ENCODE measurements around the gene HDAC8.
A peak's percentile ranks its signal among the peaks of the same experiment; 100 is the strongest.

The HDAC8 gene

DNA sequence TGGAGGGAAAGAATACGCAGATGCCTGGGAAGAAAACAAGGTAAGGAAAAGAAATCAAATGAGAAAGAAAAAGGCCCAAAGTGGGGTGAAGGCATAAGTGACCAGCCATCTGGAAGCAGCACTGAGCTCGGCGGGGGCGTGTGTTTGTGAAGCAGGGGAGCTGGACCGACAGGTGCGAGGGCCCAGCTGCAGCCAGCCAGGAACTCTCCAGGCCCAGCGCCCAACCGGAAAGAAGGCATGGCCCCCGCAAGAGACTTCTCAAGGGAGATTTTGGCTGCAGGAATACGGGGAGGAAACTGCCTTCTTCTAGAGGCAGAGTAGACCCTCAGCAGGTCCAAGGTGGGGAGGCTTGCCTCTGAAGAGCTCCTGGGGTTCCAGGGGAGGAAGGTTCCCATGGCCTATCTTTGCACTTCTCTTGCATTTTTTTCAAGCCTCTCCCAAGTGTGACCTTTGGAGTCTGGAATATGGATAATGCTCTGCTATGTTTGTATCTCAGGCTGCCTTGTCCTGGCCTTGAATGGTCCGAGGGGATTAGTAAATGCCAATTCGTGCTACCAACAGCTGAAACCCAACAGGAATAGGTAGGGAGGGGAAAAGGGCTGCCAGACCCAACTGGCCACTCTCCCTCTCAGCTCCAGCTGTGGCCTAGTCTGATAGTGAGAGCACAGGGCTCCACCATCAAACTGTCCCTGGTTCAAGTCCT, 256.1 kb downstream of the HDAC8 start:
- DNase-seq (ENCODE audit: low spot score): no peak

DNA sequence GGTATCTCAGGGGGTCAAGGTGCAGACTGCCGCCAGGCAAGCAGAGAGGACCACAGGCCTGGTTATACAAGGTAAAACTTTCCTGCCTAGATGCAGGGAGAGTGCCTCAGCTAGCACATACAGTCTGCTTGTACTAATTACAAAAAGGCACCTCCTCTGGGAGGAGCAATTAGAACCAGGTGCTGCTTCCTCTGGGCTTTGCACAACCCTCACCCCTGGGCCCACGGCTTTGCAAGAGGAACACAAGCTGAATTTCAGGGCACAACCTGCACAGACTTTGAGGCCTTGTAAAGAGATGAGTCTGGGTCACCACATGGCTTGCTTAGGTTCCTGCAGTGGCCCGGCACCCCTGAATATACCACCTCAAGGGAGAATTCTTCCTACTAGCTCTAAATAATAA, 257.8 kb downstream of the HDAC8 start:
- DNase-seq (ENCODE audit: low spot score): no peak

DNA sequence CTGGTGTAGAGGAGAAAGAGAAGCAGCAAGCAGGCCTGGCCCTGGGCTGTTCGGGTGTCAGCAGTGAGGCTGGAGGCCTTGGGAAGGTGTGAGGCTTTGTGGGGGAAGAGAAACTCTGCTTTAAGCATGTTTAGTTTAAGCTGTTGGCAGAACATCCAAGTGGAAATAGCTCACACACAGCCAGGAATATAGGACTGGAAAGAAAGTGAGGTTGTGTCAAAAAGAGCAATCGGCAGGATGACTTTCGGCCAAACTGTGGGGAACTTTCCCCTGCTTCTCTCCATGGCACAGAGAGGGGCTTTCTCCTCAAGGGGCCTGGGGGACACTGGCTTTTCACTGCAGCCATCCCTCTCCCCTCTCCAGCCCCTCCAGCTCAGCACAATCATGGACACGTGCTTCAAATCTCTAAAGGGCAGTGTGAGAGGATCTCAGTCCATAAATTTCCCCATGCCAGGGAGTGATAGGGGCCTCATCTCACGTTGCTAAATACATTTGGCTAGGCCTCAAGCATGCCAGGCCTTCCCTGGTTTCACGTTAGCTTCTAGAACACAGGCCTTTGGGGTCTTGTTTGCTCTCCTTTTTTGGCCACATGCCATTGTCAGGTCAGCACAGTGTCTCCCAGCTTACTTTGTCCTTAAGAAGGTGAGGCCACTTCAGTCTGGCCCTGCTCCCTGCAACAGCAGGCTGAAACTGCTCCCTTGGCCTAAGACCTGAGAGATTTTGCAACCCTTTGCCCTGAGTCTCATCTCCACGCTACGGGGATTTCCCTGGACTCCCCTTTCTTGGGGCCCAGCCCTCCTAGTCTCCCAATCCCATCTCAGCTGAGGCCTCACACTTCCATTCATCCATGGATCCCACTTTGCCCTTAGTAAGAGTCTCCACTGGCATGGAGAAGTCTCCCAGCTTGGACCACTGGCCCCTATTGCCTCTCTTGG, 258.7 kb downstream of the HDAC8 start:
- DNase-seq (ENCODE audit: low spot score): no peak

DNA sequence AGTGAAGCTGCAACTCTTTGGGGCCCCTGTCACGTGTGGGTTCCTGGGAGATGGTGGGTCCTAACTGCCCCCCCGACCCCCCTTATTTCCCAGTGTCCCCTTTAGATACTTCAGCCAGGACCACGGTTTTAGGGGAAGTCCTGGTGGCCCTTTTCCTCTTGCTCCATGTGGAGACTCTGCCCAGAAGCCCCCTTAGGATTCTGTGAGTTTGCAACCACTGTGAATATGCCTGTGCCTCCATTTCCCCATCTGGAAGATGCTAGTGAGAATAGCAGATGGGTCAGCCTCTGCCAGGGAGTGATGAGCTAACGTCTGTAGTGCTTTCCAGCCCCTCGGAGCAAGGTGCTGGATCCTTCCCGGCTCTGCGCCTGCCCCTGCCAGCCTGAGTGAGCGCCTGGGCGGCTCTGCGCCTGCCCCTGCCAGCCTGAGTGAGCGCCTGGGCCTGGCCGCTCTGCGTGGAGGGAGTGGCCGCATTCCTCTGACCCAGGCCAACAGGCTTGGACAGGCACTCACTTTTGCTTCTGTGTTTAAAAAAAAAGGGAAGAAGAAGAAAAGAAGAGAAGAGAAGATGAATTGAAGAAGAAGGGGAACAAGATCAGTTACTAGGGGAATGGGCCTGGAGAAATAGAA, 260.2 kb downstream of the HDAC8 start:
- DNase-seq (ENCODE audit: low spot score): no peak

DNA sequence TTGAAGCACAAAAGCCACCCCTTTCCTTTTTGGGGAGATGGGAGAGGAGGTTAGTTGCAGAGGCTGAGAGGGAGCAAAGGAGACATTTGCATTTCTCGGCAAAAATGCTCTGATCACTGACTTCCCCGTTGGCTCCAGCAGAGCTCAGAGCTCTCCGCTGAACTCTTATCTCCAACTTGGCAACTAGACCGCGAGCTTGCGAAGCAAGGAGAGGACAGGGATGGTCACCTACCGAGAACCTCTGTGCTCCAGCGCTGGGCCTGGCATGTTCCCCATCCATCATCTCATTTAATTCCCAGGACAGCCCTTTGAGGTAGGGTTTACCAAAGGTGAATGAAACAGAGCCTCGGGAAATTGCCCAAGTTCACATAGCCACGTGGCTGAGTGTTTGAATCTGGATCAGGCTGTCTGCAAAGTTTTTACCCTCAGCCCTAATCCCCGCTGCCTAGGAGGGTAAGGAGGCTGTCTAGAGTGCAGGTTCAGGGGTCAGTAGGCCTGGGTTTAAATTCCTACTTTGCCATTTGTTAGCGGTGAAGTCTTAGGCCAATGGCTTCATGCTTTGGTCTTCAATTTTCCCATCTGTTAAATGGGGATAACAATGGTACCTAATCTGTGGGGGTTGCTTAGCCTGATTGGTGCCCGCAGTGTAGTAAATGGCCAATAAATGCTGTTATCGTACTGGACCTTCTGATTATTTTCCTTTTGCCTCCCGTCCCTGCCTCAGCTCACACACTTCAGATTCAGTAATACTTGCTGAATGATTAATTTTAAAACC, 263.2 kb downstream of the HDAC8 start:
- no peak for DNase-seq (ENCODE audit: low spot score)

DNA sequence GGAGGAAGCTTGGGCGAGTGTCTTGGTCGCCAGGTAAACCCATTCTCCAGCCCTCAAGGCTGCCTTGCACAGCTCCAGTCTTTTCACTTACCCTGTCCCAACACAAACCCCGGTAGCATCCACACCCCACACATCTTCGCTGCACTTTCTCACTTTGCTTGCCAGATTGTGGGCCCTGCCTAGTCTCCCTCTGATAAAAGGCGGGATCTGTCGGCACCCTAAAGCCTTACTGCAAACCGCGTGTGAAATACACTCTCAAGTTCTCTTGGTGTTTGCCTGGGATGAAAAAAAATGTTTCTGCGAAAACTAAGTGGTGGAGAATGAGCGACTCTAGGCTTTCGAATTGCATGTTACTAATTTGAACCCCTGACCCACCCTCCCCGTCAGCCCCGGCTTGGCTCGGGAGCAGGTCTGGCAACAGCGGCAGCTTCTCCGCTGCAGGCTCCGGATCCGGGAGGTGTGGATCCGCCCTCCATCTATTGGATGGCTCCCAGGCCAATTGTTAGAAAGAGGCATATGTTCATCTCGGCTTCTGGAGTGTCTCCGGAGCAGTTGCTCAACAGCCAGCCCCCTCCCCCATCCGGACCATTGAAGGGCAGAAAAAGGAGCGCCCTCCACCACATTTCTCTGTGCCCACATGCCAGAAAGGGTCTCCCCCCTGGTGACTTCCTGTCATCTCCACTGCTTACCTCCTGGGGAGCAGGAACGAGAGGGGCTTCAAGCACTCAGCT, 263.9 kb downstream of the HDAC8 start:
- DNase-seq (ENCODE audit: low spot score): peak; percentile 66

DNA sequence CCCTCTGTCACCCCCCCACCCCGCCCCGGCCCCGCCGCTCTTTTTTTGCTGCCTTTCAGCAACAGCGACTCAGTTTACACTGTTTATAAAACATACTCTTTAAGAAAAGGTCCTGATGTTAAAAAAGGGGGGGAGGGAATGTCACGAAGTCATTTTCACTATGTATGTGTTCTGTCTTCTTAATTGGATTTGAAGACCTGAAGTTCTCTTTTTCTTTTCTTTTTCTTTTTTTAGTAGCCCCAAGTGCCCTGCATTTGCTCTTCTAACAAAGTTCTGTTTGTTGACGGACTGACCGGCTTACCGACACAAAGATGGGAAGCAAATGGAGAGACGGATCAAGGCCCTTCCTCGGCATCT, 264.5 kb downstream of the HDAC8 start:
- no peak for DNase-seq (ENCODE audit: low spot score)

DNA sequence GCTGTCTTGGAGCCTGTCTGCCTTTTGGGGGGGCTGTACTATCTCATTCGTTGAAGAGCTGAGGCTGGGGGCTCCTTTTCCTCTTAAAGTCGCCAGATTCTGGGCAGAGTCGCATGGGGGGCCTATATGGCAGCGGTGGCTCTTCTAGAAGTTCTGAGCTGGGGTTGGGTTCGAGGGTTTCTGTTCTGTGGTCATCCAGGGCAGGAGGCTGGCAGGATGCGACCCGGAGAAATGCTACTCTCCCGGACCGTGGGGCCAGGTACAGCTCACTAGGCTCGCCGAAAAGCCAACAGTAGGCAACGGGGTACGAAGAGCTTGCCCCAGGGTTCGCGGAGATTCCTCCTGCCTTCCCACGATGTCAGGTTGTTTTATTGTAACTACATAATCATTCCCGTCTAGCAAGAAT, 265.0 kb downstream of the HDAC8 start:
- no peak for DNase-seq (ENCODE audit: low spot score)

DNA sequence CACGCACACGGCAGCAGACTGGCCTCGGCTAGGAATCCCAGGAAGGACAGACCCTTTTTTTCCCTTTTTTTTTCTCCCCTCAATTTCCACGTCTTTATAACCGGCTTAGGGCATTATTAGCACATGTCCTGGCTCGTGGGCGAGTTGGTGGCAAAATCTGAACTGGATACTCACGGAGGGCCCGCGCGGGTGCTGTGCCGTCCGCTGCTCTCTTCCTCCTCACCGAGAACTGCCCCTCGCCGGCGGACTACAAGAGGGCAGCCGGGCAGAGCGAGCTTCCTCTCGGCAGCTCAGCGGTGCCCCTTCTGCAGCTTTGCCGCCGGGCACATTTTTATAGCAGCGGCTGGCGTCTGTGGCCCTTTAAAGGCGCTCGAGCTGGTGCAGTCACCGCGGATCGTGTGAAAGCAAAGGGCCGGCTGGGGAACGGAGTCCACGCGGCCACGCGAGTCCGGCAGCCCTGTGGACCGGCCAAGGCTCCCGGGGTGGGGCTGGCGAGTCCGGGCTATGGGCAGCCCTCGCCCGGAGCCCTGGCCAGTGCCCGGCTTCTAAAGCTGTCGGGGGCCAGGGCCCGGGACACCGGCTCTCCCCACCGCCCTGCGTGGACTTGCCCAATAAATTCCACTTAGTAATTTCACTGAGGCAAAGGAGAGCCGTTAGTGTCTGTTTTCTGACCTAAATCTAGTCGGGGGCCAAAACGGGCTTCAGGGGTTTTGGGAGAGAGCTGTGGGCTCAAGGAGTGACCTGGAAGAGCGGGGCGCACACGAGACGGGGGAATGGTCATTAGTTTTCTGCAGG, 265.6 kb downstream of the HDAC8 start:
- peak; percentile 59 for DNase-seq (ENCODE audit: low spot score)

DNA sequence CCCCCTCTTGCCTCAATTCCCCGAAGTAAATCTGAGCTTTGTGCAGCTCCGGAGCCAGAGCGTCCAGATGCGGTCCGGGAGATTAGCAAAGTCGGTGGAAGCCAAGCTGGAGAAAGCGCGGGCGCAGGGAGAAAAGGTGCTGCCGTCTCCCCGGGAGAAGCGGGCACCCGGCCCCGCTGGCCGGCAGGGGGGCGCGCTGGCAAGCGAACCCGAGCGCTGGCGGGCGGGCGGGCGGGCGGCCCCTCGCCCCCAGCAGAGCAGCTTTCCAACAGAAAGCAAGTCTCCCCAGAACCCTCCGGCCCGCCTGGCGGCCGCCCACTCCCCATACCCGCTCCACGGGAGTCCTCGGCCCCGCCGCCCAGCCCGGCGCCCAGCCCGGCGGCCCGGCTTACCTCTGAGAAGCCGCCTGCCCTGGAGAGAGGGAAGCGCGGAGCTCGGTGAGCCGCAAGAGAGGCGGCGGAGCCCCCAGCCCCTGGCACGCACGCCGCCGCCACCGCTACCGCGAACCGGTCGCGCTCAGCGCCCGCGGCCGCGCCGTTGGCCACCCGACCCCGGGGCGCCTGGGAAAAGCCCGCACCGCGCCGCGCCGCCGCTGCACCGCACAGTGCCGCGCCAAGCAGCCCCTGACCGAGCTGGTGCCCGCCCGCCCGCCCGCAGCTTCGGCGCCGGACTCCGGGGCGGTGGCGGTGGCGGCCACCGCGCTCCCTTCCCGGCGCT, 266.4 kb downstream of the HDAC8 start:
- DNase-seq (ENCODE audit: low spot score): no peak

DNA sequence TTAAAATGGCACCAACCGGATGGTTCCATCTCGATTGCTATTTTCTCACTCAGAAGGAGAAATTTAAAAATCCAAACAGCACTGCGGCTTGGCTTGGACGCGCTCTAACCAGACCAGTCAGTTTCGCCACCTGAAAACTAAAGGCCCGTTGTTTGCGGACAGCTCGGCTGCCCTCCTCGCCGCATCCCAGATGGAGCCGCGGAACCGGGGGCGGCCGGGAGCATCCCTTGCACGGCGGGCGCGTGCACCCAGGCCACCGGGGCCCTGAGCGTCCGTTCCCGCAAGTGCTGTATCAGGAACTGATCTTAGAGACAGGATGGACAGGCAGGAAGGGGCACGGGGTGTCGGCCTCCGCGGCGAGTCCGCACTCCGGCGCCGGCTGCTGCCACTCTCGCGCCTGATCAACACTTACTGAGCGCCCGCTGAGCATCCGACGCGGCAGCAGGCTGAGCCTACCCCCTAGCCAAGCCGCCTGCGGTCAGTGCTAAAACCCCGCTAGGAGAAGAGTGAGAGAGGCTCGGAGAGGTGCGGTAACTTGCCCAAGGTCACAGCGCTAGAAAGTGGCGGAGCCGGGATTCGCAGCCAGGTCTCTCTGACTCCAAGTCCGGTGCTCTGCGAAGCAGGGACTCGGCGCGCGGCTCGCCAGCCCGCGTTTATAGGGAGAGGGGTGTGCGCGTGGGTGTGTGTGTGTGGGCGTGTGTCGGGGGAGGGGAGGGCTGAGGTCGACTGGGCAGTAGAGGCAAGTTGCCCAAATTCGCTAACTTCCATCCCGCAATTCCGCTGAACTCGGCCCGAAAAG, 267.2 kb downstream of the HDAC8 start, which contains the start of gene CITED1:
Gene CITED1 (minus strand): TSS at position 629 of the 799 bp plus-strand sequence. CDS start 3,045 bp downstream, outside the sequence.
- no peak for DNase-seq (ENCODE audit: low spot score)

DNA sequence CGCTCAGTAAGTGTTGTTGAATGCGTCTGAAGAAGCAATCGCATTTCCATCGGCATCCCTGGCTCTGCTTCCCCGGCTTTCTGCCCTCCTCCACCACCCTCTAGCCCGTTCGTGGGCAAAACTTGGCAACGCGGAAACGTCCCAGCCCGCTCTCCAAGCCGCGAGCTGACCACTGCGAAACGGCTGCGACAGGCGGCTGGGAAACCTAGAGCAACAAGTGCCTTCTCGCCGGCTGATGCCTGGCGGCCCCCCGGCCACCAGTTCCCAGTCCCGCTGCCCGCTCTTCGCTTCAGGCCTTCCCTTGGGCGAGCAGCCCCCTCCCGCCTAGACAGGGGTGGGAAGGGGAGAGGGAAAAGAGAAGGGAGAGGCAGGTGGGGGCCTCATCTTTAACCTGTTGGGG, 267.8 kb downstream of the HDAC8 start:
- DNase-seq (ENCODE audit: low spot score): no peak

DNA sequence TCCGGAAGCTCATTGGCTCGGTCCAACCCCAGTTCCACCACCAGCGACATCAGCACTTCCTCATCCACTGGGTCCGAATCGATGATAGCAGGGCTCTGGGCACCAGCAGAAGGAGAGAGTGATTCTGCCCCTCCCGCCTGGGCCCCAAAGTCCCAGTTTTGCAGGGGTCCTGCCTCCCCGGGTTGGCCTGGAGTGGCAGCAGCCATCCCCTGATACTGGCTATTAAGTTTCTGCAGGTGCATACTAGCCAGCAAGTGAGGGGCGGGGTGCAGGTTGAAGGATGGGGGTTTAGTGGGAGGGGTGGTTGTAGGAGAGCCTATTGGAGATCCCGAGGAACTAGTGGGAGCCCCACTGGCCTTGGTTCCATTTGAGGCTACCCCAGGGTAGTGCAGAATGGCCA, 270.9 kb downstream of the HDAC8 start:
- no peak for DNase-seq (ENCODE audit: low spot score)

DNA sequence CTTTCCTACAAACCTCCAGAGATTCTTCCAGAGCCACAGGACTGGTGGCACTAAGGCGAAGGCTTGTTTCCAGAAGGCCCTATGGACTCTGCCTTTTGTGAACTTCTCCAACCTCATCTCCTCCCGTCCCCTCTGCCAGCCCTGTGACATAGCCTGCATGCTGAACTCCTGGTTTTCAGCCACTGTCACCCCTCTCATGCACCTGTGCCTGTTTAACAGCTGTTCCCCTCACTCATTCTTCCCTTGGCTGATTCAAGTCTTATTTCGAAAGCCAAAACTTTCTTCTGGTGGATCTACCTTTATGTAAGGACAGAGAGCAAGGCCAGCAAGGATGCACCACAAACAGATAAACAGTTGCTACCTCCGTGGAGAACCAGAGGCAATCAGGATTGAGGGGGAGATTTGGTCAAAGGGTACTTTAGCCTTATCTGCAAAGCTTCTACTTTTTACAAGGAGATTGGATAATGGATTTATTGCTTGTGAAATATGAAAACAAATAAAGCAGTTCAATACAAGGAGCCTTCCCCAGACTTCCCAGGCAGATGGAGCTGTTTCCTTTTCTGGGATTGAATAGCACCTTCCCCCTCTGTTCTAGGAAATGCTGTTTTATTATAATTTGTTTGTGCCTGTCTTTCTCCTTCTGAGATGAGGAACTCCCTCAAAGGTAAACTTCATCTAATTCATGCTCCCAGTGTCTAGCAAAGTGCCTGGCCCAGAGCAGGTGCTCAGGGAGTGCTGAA, 272.6 kb downstream of the HDAC8 start:
- DNase-seq (ENCODE audit: low spot score): no peak

DNA sequence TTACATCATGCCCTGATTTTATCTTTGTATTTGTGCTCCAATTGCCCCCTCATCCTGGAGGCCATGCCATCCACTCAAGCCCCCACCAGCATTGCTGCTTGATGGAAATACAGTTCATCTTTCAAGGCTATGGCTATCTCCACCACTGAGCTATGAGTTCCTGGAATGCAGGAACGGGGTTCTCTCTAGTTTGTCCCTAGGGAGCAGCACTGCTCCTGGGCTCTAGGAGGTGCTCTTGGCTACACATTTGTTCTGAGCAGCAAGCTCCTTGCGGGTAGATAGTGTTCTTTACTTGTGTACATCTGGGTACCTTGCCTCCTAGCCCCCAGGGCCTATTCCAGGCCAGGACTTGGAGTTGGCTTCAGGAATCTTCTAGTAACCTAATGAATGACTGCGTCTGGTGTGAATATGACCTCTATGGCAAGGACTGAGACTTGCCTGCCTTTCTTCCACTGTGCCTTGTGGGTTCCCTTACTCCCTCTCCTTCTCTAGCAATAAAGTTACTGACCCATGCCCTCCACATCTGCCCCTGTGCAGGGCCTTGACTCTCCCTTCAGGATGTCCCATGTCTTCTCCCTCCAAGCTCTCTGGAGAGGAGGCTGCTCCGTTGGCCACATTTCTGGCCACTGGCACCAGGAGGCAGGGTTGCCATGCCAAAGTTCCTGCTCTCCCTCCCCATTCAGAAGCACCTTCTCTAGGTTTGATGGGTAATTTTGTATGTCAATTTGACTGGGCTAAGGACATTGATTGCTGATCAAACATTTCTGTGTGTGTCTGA, 274.5 kb downstream of the HDAC8 start:
- DNase-seq (ENCODE audit: low spot score): no peak

DNA sequence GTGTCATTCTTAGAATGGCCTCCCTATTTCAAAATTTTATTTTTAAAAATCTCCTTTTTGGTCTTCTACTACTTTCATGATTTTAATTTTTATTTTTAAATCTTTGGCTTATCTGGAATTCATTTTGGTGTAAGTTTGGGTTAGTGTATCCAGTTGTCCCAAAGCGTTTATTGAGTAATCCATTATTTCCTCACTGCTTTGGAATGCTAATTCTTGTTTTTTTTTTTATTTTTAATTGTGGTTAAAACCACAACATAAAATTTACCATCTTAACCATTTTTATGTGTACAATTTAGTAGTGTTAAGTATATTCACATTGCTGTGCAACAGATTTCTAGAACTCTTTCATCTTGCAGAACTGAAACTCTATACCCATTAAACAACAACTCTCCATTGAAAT, 275.7 kb downstream of the HDAC8 start:
- DNase-seq (ENCODE audit: low spot score): no peak

DNA sequence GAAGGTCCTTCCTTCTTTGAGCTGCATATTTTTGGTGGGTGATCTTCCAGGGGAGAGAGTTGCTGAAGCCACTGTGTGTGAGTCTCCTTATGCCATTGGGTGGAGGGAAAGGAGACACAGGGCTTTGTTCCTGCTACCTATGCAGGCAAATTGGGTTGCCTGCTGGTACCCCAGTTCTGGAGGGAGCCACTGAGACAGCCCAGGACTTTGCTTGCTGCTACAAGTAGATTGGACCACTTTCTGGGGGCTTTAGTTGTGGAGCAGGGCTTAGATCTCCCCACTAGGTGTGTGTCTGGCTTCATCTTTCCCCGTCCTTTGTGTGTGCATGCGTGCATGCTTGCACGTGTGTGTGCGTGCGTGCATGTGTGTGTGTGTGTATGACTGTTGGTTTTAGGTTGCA, 276.9 kb downstream of the HDAC8 start:
- no peak for DNase-seq (ENCODE audit: low spot score)

DNA sequence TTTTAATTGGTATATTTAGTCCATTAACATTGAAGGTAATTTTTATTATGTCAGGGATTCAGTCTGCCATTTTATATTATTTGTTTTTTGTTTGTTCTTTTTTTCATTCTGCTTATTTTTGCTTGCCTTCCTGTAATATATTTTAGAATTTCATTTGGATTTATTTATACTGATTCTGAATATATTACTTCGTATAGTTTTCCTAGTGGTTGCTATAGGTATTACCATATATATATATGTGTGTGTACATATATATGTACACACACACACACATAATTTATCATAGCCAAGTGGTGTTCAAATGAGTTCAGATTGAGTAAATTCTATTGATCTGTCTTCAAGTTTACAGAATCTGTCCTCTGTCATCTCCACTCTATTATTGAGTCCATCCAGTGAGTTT, 278.1 kb downstream of the HDAC8 start:
- no peak for DNase-seq (ENCODE audit: low spot score)
